Measurements from ENCODE around the gene CDH4. TPM values are rescaled to one million over a fixed set of nuclear protein-coding genes. Genes with fewer than 3 reads are reported as not detected.

The CDH4 gene
- total and polyA plus RNA-seq, 8 donors = under 0.01 to 2.2 (median 0.11) TPM; not detected in 2

- Histone ChIP-seq H3K36me3 (no peaks in the 10 kb centered on the region), H3K4me3 (no peak overlapping the region), H3K4me1 (no peaks in the 10 kb centered on the region), H3K9me3 (no peaks in the 10 kb centered on the region), H3K27me3 (peaks cover 0 to 83% (median 8%) of the 10 kb centered on the region in 3 donors), H3K27ac (no peak overlapping the region)
- WGBS, 5 donors = 80 to 88% (median 82%) methylated on average over 20 to 31 of the region's 31 CpGs
- no peak for DNase-seq
- intact Hi-C loops (cut with DNase I; ENCODE audit: low total_unique reads) = no loop called here
- TF ChIP-seq CTCF (IDR thresholded peaks at IDR 0.05) (no peak), POLR2A (IDR thresholded peaks at IDR 0.05) (no peak), POLR2AphosphoS5 (IDR thresholded peaks at IDR 0.05) (no peak), EP300 (IDR thresholded peaks at IDR 0.05) (no peak)
Observed at GRCh38 chr20:61878478-61879302, 626.6 kb downstream of the CDH4 start.

GRCh38 chr20:61879303-61879620 is 627.2 kb downstream of the CDH4 start:
- no peak overlapping the region for H3K4me3 ChIP-seq
- peaks cover 0 to 83% (median 14%) of the 10 kb centered on the region in 3 donors for H3K27me3 ChIP-seq
- no peaks in the 10 kb centered on the region for H3K9me3 ChIP-seq
- no peaks in the 10 kb centered on the region for H3K36me3 ChIP-seq
- H3K27ac ChIP-seq = no peak overlapping the region
- TF ChIP-seq EP300 (IDR thresholded peaks at IDR 0.05) = no peak
- no peak for TF ChIP-seq POLR2AphosphoS5 (IDR thresholded peaks at IDR 0.05)
- no peak for TF ChIP-seq CTCF (IDR thresholded peaks at IDR 0.05)
- no peak for TF ChIP-seq POLR2A (IDR thresholded peaks at IDR 0.05)
- no peak for DNase-seq
- WGBS, 5 donors = 81 to 86% (median 86%) methylated on average over 10 of the region's 10 CpGs
- H3K4me1 ChIP-seq = no peaks in the 10 kb centered on the region
- intact Hi-C loops (cut with DNase I; ENCODE audit: low total_unique reads) = no loop called here

GRCh38 chr20:61879694-61880093 is 627.6 kb downstream of the CDH4 start:
- Histone ChIP-seq H3K9me3 (no peaks in the 10 kb centered on the region), H3K4me3 (no peak overlapping the region), H3K36me3 (no peaks in the 10 kb centered on the region), H3K27me3 (peaks cover 0 to 83% (median 18%) of the 10 kb centered on the region in 3 donors), H3K27ac (no peak overlapping the region), H3K4me1 (no peaks in the 10 kb centered on the region)
- intact Hi-C loops (cut with DNase I; ENCODE audit: low total_unique reads) = no loop called here
- DNase-seq = no peak
- 82 to 92% (median 90%) methylated on average over 19 of the region's 19 CpGs for WGBS, 5 donors
- no peak for TF ChIP-seq POLR2A (IDR thresholded peaks at IDR 0.05)
- no peak for TF ChIP-seq EP300 (IDR thresholded peaks at IDR 0.05)

- intact Hi-C loops (cut with DNase I; ENCODE audit: low total_unique reads) = no loop called here
- no peak for DNase-seq
- Histone ChIP-seq H3K4me3 (no peak overlapping the region), H3K27ac (no peak overlapping the region), H3K4me1 (no peaks in the 10 kb centered on the region), H3K9me3 (no peaks in the 10 kb centered on the region), H3K36me3 (no peaks in the 10 kb centered on the region), H3K27me3 (peaks cover 0 to 83% (median 19%) of the 10 kb centered on the region in 3 donors)
- TF ChIP-seq POLR2AphosphoS5 (IDR thresholded peaks at IDR 0.05) (no peak), CTCF (IDR thresholded peaks at IDR 0.05) (no peak), EP300 (IDR thresholded peaks at IDR 0.05) (no peak), POLR2A (IDR thresholded peaks at IDR 0.05) (no peak)
- 78 to 90% (median 86%) methylated on average over 6 to 8 of the region's 8 CpGs for WGBS, 5 donors
Observed at GRCh38 chr20:61880706-61881105, 628.6 kb downstream of the CDH4 start.

- WGBS, 5 donors = 70 to 80% (median 73%) methylated on average over 18 to 19 of the region's 19 CpGs
- TF ChIP-seq EP300 (IDR thresholded peaks at IDR 0.05) (no peak), POLR2AphosphoS5 (IDR thresholded peaks at IDR 0.05) (no peak), POLR2A (IDR thresholded peaks at IDR 0.05) (no peak), CTCF (IDR thresholded peaks at IDR 0.05) (no peak)
Observed at GRCh38 chr20:61881416-61881815, 629.4 kb downstream of the CDH4 start.

More at GRCh38 chr20:61881416-61881815, 629.4 kb downstream of the CDH4 start:
- no peaks in the 10 kb centered on the region for H3K9me3 ChIP-seq
- peaks cover 0 to 80% (median 19%) of the 10 kb centered on the region in 3 donors for H3K27me3 ChIP-seq
- no peak overlapping the region for H3K4me3 ChIP-seq
- H3K27ac ChIP-seq = no peak overlapping the region
- intact Hi-C loops (cut with DNase I; ENCODE audit: low total_unique reads) = no loop called here
- no peaks in the 10 kb centered on the region for H3K36me3 ChIP-seq
- DNase-seq = peak in 1 of 2 donors; percentile 27
- no peaks in the 10 kb centered on the region for H3K4me1 ChIP-seq
